ENCODE results near the gene NKD2.
"Not testable (repeated sequence)": the region's sequence is repeated elsewhere in the genome, so short reads cannot be mapped to it uniquely, and the experiment has no call there.

The NKD2 gene

DNA sequence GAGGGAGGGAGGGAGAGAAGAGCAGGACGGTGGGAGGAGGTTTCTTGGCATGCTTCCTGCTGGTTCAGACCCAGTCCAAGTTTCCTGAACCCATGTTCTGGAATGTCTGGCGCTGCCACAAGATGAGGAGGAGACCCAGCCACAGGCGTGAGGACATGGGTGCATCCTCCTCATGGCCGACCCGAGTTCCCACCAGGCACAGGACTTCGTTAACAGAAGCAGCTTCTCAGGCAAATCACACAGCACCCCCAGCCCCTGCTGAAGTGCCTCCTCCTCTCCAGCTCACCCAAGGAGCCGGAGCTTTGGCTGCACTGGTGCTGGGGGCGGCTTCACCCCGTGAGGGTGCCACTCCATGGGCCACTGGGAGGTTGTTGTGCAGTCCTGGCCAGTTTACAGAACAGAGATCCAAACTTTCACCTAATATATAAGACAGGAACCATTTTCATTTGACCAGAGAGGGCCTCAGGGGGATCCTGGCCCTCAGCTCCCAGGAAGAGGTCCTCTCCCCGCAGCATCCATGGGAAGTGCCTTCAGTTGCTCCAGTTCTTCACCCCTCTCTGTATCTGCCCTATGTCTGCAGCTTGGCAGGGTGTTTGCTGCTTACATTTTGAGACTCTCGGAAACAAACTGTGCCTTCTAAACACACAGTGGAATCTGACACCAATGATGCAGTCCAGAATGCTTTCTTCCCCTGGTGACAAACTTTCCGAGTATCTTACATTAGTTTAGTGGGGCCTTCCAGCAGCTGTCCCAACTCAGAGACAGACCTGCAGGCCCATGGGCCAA, 10.2 kb upstream of the NKD2 start:
- FAIRE-seq (no peak), DNase-seq (ENCODE audit: extremely low spot score, insufficient read length, low read depth) (no peak)

DNA sequence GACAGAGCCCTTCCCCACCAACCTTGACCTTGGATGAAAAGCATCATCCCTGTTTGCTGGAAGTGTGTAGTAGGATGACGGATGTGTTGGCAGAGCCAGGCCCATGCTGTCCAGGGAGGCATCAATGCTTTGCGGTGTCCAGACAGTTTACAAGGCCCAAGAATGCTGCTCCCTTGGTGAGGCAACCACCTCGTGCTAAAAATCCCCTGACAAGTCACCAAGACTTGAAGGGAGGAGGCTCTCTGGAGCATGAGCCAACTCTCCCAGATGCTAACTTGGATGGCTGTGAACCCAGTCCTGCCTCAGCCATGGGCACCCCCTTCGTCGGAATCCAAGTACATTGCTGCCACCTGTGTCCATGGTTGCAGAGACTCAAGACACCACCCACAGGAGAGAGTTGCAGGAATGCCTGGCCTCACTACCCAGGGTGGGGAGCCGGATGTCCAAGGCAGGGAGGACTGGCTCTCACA, 9.5 kb upstream of the NKD2 start:
- FAIRE-seq (no peak), DNase-seq (ENCODE audit: extremely low spot score, insufficient read length, low read depth) (no peak)

DNA sequence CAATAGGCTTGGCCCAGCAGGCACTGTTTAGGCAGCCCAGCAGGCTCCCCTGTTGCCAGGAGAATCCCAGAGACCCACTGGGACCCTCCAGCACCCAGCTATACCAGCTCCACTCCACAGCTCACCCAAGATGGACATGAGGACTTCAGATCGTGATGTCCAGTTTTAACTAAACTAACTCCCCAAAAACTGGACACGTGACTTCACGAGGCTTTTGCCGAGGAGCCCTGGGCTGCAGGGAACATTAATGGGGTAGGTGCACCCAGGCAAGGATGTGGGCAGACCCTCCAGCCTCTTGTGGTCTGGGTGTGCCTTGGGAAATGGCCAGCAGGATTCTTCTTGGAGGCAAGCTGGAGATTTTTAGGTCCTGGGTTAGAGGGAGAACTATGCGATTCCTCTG, 8.9 kb upstream of the NKD2 start:
- no peak for DNase-seq (ENCODE audit: extremely low spot score, insufficient read length, low read depth)
- FAIRE-seq, result no peak

DNA sequence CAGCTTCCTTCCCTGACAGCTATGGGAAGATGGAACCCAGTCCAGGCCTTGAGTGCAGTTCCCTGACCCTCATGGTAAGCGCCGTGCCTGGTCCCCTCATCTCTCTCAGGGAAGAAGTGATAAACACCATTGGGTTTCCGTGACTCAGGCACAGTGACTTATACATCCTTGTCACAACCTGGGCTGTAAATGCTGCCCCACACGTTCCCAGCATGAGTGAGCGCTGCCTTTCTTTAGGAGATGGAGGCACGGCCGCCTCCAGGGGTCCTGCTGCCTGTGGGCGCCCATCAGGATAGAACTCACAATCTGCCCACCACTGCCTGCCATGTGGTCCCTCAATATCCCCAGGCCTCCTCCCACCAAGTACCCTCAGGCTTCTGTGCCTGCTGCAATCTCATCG, 8.3 kb upstream of the NKD2 start:
- FAIRE-seq (no peak), DNase-seq (ENCODE audit: extremely low spot score, insufficient read length, low read depth) (no peak)

DNA sequence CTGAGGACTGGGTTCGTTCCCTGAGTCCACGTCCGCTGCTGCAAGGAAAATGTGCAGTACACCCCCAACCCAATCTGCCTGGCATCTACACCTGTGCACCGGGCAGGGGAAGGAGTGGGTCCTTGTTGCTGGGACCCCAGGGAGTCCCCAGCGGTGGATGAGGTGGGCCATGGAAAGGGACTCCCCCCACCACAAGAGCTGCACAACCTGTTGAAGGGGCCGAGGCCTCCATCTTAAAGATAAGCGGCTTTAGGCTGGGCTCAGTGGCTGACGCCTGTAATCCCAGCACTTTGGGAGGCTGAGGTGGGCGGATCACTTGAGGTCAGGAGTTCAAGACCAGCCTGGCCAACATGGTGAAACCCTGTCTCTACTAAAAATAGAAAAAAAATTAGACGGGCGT, 7.8 kb upstream of the NKD2 start:
- DNase-seq (ENCODE audit: extremely low spot score, insufficient read length, low read depth); FAIRE-seq: not testable (repeated sequence)

DNA sequence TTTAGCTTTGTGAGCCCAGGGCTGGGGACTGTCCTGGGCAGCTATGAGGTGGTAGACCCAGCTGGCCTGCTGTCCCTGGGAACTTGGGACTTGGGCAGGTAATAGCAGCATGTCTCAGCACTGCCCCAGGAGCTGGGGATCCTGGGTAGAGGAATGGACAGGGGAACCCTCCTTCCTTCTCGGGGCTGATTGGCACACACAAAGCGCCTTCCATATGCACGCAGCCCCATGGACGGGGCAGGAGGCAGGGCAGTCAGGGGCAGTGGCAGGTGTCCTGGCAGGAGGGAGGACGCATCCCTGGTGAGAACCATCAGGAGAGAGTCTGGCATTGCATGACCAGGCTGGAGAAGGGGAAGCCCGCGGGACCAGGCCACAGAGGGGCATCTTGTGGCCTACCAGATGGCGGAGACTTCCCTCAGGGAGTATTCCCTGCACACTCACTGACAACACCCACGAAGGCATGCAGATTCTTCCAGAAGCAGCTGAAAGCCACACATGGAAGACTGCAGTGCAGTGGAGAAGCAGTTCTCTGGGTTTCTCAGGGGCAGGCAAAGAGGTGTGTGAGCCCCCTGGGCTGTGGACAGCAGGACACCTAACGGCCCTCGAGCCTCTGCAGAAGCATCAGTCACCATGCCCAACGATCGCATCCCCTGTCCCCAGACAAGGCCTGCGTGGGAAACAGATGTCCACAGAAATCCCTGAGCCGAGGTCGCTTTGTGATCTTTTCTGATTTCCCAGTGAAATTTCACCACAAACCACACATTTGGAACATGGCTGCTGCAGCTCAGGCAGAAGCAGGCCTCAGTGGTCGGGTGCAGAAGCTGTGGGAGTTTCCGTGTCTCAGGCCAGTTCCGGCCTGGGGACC, 7.0 kb upstream of the NKD2 start:
- DNase-seq (ENCODE audit: extremely low spot score, insufficient read length, low read depth), result no peak
- FAIRE-seq, result no peak

DNA sequence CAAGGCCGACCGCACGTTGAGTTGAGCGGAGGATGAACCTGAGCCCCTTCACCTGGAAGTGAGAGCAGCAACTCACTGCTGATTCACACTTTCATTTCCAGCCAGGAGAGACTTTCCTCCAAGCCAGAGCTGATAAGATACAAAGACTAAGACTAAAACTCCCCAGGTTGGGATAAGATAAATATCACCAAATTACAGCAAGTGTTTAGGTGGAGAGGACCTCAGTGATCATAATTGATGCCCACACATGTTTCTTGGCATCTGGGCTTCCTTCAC, 6.4 kb upstream of the NKD2 start:
- FAIRE-seq (no peak), DNase-seq (ENCODE audit: extremely low spot score, insufficient read length, low read depth) (no peak)

DNA sequence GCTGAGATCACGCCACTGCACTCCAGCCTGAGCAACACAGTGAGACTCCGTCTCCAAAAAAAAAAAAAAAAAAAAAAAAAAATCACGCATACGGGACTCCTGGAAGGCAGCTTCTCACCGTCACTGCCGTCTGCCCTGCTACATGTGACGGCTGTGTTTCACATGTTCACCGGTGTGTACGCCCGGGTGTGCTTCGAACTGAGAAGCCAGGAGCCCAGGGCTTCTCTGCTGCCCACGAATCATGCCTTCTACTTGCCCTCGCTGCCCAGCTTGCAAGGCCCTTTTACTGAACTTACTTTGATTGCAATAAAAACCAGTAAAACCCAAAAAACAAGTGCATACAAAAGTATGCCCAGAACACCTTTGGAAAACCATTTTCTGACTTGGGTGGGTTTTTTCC, 5.8 kb upstream of the NKD2 start:
- DNase-seq (ENCODE audit: extremely low spot score, insufficient read length, low read depth) (no peak), FAIRE-seq (no peak)

DNA sequence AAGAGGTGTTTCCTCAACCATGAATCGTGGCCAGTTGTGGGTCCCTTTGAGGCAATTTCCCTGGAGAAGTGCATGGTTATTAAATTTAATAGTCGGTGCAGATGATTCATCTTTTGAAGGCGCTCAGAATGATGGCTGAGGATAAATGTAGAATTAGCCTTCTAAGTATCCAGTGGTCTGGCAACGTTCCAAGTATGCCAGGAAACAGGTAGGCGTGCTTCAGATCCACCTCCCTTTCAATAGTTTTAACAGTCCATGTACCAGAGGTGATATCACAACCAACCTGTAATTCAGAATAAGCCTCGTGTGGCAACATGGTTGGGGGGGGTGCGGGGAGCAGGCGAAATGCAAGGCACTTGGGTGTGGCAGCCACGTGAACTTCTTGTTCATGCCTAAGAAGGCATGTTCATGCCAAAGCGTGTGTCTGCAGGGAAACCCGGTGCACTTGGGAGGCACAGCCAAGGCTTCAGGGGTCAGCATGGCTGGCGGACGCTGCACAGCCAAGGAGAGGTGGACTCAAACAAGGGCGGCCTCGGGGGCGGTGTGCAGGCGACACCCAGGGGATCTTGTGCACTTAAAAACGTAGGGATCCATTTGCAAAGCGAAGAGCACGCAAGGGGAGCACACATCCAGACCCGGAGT, 5.2 kb upstream of the NKD2 start:
- DNase-seq (ENCODE audit: extremely low spot score, insufficient read length, low read depth) (no peak), FAIRE-seq (no peak)

DNA sequence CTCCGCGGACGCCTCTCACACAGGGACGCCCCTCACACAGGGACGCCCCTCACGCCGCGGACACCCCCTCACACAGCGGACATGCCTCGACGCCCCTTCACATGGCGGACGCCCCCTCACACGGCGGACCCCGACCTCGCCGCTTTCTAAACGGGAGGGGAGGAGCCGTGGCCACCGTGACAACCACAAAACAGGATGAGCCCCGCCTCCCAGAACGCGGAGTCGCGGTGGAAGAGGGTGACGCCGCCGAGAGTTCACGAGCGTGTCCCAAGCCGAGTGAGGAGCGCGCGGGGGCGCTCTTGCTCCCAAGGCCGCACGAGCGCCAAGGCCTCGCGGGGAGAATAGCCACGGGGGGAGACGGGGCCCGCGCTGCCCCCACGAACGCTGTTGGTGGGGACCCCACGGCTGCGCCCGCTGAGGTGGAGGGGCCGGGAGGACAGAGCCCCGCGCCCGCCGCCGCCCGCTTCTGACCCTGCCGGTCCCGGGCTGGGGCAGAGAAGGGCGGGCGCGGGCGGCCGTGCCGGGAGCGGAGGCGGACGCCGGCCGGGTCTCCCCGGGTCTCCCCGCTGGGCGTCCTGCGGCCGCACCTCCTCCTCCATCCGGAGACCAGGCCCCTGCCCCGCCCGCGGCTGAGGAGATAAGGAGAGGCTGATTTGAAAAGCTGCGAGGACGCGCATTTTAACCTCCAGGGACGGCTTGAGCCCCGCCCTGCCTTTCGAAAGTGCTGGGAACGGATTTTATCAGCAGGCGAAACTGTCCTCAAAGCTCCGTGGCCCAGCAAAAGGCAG, 3.9 kb upstream of the NKD2 start:
- FAIRE-seq, result no peak

DNA sequence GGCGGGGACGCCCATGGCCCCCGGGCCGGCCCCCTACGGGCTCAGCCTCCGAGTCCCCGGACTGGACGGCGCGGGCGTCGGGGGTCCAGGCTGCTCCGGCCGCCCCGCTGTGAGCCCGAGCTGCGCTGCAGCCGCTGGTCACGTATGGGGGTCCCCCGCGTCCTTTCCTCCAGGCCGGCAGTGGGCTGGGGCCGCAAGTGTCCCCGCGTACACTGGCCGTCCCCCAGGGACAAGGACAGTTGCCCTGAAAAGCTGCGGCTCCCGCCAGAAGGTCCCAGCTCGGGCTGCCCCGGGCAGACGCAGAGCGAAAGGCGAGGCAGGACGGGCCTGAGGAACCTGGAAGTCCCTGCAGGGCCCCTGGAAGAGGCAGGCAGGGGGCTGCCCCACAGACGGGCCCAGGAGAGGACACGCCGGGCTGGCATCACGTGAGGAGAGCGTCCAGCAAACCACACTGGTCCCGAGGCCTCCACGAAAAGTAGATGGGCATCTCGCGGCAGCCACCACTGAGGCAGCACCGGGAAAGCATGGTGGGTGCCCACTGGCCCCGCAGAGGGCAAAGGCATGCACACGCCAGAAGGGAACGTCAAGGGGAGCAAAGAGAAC, 3.3 kb upstream of the NKD2 start:
- no peak for DNase-seq (ENCODE audit: extremely low spot score, insufficient read length, low read depth)
- FAIRE-seq, result no peak

More for the DNA sequence above, 3.9 kb upstream of the NKD2 start:
- no peak for DNase-seq (ENCODE audit: extremely low spot score, insufficient read length, low read depth)

DNA sequence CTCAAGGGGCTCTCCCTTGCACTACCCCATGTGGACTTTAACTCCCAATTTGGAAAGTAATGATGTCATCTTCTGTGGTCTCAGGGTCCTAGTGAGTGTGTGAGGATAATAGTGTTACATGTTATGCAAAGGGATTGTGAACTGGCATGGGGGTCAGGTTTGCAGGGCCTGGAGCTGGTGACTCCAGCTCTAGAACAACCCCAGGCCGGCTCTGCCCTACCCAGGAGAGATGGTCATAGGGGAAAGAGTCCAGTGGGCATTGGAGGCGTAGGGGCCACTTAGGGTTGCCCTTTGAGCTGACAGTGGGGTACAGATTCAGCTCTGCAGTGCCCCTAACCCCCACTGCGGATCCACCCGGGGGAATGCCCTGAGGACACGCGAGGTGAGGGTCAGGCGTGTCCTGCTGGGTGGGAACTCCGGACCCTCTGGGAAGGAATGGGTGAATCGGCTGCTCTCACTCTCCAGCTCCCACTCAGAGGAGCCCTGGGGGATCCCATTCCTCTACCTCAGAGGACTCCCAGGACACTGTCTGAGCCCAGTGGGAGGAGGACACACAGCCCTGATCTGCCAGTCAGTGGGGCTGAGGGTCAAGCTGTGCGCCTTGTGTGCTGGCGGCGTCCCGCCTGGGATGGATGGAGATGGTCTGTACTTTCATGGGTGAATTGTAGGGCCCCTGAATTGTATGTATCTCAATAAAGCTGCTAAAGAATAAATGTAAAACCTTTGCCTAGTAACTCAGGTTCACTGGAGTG, 2.5 kb upstream of the NKD2 start:
- no peak for DNase-seq (ENCODE audit: extremely low spot score, insufficient read length, low read depth)
- no peak for FAIRE-seq

DNA sequence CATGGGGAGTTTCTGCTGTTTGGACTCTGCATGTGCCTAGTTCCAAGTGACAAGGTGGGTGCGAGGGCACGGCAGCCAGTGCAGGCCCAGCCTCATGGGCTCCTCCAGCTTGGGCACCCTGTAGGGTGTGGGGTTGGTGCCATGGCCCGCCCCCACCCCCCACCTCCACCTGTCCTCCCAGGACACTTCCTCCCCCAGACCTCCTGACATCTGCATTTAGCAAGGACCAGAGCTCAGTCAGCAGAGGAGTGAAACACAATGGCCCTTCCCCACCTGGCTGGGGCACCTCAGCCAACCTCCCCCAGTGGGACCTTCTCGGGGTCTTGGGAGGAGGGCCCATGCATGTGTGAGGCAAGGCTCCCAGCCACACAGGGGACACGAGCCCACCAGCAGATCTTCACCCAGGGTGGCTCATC, 1.9 kb upstream of the NKD2 start:
- no peak for FAIRE-seq
- DNase-seq (ENCODE audit: extremely low spot score, insufficient read length, low read depth), result no peak

DNA sequence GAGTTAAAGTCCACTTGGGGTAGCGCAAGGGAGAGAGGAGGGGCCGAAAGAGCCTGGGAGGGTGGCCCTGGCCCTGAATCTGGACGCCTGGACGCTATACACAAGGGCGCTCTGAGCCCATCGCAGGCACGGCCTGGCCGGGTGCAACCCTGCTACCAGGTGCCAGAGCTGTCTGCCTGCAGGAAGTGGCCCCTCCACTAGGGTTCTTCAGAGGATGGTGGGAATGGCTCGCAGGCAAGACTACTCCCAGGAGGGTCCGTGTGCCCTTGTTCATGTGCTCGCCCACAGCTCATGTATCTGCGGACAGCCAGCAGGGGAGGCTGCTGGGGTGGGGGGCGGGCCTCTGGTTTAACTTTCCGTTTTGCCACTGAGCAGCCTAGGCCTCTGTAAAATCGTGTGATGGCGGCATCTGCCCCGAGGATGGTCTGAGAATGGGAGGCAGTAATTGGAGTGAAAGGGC, 1.4 kb upstream of the NKD2 start:
- FAIRE-seq (no peak), DNase-seq (ENCODE audit: extremely low spot score, insufficient read length, low read depth) (no peak)

DNA sequence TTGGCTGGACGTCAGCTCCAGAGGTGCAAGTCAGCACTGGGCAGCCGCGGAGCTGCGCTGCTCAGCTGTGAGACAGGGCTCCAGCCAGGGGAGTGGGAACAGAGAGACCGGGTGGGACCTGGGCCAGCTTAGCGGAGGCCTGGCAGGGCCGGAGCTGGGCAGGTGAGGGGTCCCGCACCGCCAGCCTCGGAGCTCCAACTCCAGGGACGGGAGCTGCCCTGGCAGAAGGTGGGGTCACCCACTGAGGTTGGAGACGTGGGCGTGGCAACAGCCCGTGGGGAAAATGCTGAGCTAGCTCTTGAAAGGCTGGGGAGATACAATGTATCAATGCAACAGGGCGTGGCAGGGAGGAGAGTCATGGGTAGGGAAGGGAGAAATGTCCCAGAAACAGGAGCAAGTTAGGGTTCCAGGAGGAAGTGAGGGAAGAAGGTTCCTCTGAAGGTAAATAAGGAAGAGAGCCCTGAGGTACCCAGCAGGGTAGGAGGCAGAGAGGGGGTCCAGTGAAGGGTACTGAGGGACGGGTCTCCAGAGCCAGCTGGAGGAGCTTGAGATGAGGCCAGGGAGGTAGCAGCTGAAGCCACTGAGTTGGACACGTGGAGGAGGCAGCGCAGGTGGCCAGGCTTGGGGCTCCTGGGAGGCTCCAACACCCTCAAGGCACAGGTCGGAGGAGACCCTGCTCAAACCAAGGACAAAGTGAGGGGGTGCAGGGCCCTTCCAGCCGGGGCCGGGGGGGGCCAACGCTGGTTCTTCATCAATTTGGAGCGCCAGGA, 736 bp upstream of the NKD2 start:
- FAIRE-seq, result no peak
- DNase-seq (ENCODE audit: extremely low spot score, insufficient read length, low read depth), result no peak

DNA sequence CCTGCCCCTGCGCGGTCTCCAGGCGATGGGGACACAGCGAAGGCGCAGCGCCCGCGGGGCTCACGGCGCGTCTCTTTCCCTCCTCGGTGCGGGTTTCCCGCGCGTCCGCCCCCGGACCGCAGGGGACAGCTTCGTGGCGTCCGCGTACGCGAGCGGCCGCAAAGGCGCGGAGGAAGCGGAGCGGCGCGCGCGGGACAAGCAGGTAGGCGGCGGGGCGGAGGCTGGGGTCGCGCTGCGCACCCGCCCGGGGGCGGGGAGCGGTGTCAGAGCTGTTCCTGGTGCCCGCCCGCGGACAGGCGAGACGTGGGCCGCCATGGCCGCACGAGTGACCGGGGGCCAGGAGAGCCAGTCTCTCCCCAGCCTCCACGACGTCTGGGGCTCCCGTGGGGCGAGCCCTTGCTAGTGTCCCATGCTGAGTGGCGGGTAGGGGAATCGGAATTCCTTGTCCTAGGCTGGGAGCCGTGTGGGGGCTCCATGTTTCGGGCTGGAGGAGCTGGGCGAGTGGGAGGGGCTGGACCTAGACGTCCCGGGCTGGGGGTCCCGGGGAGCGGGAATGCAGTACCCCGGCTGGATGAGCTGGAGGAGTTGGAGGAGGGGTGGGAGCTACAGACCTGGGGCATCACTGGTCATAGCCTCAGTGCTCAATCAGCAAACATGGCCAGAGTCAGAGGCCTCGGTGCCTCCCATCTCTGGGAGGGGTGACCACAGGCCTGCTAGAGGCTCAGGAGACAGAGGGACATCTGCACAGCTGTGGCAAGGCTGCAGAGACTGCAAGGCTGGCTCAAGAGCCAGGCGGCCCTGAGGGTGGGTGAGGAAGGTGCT, 968 bp downstream of the NKD2 start:
- no peak for FAIRE-seq

DNA sequence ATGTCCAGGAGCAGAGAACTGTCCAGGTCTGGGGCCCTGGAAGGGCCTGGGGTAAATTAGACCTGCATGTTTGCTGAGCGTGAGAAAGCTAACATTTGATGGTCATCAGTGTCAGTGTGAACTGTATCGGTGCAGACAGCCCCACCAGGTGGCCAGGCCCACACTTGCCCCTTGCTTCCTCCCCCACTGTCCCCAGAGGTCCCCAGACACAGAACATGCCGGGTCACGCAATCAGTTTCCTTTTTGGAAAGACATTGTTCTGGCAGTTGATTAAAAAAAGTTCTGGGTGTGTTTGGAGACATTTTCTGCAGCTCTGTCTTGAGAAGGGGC, 1.5 kb downstream of the NKD2 start:
- no peak for FAIRE-seq
- no peak for DNase-seq (ENCODE audit: extremely low spot score, insufficient read length, low read depth)

More for the DNA sequence above, 968 bp downstream of the NKD2 start:
- no peak for DNase-seq (ENCODE audit: extremely low spot score, insufficient read length, low read depth)

DNA sequence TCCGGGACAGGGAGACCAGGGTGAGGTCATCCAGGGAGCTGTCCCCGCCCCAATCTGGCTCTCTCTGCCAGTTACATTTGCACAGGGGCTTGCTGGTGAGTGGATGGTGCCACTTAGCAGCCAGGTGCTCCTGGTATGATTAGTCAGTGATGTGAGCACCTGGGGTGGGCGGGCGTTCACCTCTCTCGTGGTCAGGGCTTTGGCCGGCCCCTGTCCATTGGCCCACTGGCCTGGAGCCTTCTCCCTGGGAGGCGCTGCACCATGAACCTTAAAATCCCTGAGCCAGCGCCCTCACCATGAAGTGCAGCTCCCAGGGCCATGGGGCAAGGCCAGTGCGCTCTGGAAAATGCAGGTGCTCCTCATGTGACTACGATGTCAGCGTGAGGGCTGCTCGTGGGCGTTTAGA, 2.0 kb downstream of the NKD2 start:
- DNase-seq (ENCODE audit: extremely low spot score, insufficient read length, low read depth) (no peak), FAIRE-seq (no peak)
